WTC11 (cell line): Measurements from ENCODE around the gene SMARCAD1.

Experiments
- SP1 ChIP-seq: sonication (generic); formaldehyde crosslinking; conservative IDR thresholded peaks from 2 replicates; pipeline ENCODE4 v1.8.1; 2022; ENCODE audit warnings: missing genetic modification reagents
- ZNF121 ChIP-seq: sonication (generic); formaldehyde crosslinking; IDR thresholded peaks from 2 replicates; pipeline ENCODE4 v1.8.0; 2023; ENCODE audit warnings: missing genetic modification reagents
- TF ChIP-seq, protein P1 (sequence below): fragments of 200-600 bp; IDR thresholded peaks from 2 replicates; pipeline ENCODE4 v1.8.0; 2022; ENCODE audit warnings: antibody characterized with exemption
- TF ChIP-seq, protein P2 (sequence below): sonication (generic); formaldehyde crosslinking; IDR thresholded peaks from 2 replicates; pipeline ENCODE4 v1.8.0; 2023; ENCODE audit warnings: mild to moderate bottlenecking, missing genetic modification reagents
- TF ChIP-seq, protein P3 (sequence below): fragments of 250-450 bp; sonication (Bioruptor Pico); conservative IDR thresholded peaks from 2 replicates; pipeline ENCODE4 v1.9.0; 2021; ENCODE audit warnings: mild to moderate bottlenecking

DNA sequence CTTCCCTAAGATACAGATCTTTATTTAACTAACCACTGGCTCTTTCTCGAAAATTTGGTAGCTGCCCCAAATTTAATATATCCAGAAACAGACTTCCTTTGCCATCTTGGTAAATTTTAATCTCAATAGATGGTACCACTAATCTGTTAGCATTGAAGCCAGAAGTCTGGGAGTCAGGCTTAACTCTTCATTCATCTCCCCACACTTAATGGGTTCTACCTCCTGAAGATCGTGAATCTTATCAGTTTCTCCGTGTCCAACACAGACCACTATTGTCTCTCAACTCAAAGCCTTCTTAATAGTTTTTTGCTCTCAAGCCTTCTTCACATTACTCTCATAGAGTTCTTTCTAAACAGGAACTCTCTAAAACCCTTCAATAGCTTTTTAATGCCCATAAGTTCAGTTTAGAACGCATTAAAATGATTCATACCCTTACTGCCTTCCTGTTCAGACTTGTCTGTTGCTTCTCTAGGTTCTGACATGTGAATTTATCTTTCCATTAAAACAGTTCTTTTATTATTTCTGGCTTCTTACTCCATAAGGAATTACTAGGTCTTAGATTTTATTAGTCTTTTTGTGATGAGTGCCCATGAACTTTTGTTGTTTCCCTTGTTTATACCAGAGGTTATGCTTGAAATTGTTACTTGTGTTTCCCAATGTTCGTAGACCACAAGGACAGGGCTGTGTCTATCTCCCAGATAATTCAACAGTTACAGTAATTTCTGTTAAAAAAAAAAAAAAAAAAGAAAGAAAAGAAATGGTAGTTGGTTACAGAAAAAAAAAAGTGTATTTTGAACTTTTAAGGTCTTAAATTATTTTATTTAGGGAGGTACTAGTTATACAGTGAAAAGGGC is 54.7 kb downstream of the SMARCAD1 start:
- TF ChIP-seq ZNF121 (no peak), SP1 (no peak)
- TF ChIP-seq, protein P1, sequence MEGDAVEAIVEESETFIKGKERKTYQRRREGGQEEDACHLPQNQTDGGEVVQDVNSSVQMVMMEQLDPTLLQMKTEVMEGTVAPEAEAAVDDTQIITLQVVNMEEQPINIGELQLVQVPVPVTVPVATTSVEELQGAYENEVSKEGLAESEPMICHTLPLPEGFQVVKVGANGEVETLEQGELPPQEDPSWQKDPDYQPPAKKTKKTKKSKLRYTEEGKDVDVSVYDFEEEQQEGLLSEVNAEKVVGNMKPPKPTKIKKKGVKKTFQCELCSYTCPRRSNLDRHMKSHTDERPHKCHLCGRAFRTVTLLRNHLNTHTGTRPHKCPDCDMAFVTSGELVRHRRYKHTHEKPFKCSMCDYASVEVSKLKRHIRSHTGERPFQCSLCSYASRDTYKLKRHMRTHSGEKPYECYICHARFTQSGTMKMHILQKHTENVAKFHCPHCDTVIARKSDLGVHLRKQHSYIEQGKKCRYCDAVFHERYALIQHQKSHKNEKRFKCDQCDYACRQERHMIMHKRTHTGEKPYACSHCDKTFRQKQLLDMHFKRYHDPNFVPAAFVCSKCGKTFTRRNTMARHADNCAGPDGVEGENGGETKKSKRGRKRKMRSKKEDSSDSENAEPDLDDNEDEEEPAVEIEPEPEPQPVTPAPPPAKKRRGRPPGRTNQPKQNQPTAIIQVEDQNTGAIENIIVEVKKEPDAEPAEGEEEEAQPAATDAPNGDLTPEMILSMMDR, result no peak
- TF ChIP-seq, protein P2, sequence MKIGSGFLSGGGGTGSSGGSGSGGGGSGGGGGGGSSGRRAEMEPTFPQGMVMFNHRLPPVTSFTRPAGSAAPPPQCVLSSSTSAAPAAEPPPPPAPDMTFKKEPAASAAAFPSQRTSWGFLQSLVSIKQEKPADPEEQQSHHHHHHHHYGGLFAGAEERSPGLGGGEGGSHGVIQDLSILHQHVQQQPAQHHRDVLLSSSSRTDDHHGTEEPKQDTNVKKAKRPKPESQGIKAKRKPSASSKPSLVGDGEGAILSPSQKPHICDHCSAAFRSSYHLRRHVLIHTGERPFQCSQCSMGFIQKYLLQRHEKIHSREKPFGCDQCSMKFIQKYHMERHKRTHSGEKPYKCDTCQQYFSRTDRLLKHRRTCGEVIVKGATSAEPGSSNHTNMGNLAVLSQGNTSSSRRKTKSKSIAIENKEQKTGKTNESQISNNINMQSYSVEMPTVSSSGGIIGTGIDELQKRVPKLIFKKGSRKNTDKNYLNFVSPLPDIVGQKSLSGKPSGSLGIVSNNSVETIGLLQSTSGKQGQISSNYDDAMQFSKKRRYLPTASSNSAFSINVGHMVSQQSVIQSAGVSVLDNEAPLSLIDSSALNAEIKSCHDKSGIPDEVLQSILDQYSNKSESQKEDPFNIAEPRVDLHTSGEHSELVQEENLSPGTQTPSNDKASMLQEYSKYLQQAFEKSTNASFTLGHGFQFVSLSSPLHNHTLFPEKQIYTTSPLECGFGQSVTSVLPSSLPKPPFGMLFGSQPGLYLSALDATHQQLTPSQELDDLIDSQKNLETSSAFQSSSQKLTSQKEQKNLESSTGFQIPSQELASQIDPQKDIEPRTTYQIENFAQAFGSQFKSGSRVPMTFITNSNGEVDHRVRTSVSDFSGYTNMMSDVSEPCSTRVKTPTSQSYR (CRISPR knock-in tag), result no peak
- TF ChIP-seq, protein P3, sequence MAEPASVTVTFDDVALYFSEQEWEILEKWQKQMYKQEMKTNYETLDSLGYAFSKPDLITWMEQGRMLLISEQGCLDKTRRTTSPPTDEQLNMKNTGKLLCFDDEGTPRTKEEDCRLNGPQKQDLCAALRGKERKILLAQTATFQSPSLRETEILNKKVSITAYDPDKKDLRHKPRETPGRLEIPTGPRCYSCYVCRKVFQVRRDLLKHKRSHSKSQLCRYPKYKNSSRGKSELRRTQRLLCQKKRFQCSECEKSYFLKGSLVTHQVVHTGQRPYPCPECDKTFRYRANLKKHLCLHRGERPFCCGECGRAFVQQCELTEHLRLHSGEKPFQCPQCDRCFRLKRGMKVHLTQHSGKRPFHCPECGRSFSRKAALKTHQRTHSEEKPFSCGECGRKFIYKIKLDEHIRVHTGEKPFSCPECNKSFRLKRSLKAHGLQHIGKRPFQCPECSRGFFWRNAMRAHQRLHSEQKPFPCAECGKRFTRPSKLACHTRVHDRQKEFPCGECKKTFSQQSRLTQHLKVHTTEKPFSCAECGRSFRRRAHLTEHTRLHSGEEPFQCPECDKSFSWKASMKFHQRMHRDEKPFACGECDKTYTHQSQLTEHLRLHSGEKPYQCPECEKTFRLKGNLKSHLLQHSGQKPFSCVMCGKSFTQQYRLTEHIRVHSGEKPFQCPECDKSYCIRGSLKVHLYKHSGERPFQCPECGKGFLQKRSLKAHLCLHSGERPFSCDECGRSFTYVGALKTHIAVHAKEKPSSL (CRISPR knock-in tag), result no peak
